ENCODE results near the gene FANCE.

The FANCE gene

DNA sequence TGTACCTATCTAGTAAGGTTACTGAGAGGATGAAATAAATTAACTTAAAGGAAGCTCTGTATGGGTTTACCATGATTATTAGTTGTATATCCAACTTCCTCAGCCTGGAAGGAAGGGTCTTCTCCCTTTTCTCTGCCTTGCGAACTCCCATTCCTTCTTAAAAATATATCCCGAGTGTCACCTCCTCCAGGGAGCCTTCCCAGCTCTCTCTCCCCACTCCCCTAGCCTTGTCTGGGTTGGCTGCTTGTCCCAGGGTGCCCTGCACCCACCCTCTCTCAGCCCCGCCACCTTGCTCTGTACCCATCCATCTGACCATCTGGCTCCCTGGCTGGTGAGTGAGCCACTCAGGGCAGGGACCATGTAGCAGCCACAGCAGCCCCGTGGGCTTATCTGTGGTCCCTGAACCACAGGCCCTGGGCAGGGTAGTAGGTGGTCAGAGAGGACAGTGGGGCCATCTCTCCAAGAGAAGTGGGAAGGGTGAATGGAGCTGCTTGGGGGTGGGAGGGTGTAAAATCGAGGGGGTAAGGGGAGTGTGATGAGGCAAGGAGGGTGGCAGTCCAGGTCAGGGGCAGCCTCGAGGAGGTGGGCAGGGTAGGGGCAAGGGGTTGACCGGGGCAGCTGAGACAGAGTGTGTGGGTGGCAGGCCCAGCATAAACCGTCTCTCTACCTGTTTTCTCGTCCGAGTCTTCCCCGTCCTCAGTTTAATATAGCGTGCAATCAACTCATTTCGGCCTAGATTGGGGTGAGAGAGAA lies 31.9 kb downstream of the FANCE start:
- no peak for DNase-seq (ENCODE audit: low read depth in 1 of 2, low spot score in 1 of 2)

DNA sequence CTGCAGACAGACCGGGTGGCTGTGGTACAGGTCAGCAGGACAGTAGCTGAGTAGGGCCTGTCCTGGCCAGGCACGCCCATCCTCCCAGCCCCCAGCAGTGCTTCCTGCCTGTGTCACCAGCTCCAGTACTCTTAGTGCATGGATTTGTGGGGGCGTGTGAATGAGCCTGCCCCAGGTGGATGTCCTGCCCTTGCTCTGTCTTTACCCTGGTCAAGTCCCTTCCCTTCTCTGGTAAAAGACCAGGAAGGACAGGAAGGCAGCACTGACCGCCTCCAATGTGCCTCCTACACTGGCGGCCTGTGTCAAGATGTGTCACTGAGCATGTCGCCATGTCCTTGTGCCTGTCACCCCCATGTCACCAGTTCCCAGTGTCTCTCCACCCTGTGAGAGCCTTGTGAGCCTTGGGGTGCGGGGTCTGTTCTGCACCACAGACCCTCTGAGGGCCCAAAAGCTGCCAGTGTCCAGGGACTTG lies 32.8 kb downstream of the FANCE start:
- no peak for DNase-seq (ENCODE audit: low read depth in 1 of 2, low spot score in 1 of 2)

DNA sequence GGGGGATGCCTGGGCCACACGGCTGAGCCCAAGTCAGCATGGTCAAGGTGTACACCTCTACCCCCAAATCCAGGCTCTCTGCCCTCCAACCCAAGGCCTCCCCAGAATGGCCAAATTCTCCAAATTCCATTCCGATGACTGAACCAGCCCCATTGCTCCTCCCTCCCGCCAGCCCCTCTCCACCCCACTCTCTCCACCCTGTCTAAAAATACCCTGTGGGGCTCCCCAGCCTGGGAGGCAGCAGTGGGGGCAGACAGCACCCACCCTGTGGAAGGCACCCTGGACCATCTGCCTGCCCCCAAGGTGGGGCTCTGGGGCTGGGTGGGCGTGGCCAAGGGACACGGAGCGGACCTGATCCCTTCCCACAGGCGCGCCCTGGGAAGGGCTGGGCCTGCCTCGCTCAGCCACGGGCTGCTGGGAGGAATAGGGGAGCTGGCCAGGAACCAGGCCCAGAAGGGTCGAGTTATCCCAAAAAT lies 33.3 kb downstream of the FANCE start:
- no peak for DNase-seq (ENCODE audit: low read depth in 1 of 2, low spot score in 1 of 2)

DNA sequence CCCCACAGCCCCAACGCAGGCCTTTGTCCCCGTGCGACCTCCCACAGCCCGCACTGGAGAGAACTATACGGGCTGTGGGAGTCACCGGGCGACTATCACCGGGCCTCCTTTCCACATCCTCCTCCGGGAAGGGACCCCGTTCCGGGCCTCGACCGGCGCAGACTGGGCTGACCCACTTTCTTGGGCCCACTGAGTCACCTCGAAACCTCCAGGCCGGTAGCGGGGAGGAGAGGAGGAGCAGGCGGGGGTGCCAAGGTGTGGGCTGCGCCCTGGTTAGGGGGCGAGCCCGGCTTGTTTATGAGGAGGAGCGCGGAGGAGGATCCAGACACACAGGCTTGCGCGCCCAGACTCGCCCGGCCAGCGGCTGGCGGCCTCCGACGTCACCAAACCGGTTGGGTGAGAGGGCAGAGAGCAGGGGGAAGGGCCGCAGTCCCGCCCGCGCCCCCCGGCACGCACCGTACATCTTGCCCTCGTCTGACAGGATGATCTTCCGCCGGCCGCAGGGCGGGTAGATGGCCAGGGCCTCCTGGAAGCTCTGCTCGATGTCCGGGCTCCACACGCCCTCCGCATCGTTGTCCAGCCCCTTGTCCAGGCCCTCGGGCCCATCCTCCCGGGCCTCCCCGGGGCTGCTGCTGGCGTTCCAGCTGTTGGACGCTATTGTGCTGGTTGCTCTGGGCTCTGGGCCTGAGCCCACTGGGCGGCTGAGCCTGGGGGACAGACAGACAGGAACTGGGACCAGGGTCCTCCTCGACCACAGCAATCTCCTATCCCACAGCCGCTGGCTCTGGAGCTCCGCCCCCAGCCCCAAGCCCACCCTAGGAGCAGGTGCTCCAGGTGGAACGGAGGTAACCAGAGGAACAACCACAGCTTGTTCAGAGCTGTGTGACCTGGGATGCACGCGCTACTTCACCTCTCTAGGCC lies 34.1 kb downstream of the FANCE start:
- DNase-seq (ENCODE audit: low read depth in 1 of 2, low spot score in 1 of 2), result no peak

DNA sequence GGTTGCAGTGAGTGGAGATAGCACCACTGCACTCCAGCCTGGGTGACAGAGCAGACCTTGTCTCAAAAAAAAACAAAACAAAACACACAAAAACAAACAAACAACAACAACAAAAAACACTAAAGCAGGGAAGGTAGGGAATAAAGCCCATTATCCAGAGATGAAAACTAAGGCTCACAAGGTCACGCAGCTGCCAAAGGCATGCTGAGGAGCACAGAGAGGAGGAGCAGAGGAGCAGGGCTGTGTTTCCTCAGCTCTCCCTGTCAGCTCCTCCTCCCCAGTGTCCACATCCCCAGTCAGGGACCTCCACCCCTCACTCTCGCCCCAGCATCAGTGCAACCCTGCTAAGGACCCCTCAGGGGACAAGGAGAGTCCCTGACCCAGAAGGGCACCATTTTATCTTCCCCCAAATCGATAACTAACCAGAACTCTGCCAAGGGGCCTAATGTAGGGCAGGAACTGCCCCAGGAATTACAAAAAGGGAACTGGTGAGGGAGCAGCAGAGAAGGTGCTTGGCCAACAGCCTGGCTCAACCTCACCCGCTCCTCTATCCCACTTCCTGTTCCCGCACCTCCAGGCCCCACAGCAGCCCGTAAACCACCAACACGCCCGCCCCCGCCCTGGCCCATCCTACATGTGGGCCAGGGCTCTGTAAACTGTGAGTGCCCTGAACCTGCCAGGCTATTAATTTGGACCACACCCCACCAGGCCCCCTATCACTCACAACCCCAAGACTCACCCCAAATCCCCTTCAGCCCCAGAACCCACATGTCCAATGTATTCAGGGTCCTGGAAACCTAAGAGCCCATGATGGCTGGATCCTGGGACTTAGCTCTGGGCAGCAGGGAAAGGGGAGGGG lies 35.7 kb downstream of the FANCE start:
- DNase-seq (ENCODE audit: low read depth in 1 of 2, low spot score in 1 of 2), result no peak

DNA sequence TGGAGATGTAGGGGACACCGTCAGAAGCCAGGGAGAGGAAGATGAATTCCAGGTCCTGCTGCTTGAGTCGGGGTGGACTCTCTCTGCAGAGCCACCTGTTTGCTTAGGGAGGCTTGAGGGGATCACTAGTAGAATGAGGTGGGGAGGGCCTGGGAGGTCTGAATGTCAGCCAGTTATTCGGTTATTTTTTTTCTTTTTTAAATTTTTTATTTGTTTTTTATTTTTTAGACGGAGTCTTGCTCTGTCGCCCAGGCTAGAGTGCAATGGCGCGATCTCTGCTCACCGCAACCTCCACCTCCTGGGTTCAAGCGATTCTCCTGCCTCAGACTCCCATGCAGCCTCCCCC lies 36.4 kb downstream of the FANCE start:
- no peak for DNase-seq (ENCODE audit: low read depth in 1 of 2, low spot score in 1 of 2)

DNA sequence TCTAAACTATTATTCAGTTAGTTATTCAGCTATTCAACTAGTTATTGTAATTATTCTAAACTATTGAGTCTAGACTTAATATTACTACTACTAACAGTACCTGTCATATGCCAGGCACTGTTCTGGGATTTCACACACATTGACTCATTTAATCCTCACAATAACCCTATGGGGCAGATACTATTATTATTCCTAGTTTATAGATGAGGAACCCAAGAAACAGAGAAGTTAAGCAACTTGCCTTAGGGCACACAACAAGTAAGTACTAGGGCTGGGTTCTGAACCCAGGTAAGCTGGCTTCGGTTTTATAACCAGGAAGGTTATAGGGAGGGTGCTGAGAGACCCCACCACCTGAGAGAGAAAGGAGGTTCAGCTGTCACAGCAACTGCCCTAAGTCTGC lies 36.9 kb downstream of the FANCE start:
- DNase-seq (ENCODE audit: low read depth in 1 of 2, low spot score in 1 of 2), result no peak

DNA sequence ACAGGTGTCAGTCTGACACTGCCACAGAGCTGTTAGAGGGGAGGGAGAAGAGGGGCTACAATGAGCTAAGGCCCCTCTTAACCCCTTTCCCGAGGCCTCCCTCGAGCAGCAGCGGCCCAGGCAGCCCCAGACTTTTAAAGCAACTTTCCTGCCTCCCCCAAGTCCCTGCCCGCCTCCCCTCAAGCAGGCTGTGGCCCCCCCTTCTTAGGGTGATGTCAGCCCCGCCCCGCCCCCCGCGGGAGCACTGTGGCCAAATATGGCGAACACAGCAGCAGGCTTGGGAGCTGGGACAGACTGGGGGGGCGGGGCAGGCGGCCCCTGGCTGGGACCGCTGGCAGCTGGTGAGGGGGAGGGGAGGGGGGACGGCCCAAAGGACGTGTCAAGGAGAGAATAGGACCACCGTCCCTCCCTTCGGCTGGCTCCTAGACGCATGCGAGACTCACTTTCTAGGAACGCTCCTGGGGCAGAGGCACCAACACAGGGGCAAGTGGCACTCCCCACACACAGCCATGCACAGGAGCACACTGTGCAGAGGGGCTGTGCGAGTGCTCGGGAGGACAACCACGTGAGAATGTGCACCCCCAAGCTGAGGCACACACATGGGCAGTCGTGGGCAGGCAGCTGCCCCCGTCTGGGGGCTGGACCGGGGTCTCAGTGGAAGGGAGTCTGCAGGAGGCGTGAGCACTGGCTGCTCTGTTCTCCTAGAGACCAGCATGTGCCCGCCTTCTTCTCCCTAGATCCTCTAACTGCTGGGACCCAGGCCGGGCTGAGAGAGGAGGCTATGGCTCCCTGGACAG lies 38.1 kb downstream of the FANCE start:
- no peak for DNase-seq (ENCODE audit: low read depth in 1 of 2, low spot score in 1 of 2)

DNA sequence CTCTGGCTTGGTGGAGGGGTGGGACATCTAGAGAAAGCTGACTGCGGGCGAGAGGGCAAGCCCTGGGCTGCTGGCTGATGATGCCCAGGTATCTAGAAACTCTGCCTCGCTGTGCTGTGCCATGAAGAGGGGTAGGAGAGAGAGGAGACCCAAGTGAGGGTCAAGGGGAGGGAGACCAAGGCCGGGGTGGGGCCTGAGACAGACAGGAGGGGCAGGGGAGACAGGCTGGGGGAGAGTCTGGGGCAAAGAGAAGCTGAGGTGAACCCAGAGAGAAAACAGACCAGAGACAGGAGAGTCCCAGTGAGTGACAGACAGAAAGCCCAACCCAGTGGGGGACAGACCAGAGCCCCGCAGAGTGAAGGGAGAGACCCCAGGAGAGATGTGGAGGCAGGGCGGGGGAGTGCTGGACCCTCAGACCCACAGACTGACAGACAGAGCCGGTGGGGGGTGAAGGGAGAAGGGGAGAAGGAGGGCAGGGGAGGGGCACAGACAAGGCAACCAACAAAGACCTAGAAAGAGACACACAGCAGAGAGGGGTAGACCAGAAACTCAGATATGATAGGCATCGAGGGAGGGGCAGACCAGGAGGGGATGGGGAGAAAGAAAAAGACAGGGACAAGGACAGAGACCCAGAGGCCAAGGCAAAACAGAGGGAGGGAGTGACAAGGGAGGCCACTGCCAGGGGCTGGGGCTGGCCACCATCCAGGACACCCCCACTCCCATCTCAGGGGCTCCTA lies 38.9 kb downstream of the FANCE start:
- no peak for DNase-seq (ENCODE audit: low read depth in 1 of 2, low spot score in 1 of 2)

DNA sequence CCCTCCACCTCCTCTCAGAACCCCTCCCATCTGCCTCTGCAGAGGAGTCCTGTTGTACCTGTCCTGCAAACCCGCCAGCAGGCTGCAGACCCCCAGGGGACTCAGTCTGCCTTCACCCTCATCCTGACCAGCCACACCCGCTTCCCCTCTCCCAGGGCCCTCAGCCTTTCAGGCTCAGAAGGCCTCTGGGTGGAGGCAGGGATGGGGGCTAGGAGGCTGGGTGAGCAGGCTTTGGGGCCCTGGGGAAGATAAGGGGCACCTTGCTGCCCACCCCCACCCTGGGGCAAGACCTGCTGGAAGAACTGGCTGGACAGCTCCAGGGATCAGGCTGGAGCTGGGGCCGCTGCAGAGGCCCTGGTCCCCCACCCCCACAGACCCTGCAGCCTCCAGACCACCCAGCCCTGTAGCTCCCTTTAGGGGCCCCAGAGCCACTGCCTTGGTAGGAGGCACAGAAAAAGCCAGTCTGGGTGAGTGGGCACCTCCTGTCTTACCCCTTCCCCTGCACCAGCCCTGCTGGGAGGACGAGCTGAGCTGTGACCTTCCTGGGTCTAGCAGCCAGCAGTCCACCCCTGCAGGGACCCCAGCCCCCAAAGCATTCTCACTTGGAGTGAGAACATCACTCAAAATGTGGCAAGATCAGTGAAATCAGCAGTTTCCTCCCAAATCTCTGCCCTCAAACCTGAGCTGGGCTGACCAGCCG lies 39.6 kb downstream of the FANCE start:
- no peak for DNase-seq (ENCODE audit: low read depth in 1 of 2, low spot score in 1 of 2)

DNA sequence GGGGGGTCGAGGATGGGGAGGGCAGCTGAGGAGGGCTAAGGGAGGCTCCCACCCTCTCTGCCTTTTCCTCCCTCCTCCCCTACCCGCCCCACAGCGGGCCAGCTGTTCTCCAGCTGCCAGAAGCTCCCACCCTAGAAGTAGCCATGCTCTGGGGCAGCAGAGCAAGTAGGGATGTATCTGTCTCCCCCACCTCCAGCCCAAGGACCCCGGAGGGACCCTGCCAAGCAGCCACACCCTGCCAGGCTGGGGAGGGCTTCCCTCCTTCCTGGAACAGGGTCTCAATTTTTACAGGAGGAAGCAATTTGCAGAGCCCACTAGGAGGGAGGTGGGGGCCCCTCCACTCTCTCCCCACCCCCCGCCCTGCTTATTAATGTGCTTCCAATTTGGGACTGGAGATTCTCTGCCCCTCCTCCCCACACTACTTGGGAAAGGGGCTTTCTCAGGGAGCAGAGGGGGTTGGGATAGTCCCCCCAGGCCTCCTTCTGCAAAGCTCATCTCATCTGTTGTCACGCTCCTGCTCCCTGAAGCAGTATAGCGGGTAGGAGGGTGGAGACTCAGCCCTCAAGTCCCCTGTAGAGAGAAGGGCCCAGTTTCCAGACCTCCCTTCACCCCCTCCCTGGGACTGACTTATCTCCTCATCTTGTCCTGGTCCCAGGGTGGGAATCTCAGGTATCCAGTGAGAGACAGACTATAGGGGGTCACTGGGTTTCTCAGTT lies 40.3 kb downstream of the FANCE start:
- no peak for DNase-seq (ENCODE audit: low read depth in 1 of 2, low spot score in 1 of 2)

DNA sequence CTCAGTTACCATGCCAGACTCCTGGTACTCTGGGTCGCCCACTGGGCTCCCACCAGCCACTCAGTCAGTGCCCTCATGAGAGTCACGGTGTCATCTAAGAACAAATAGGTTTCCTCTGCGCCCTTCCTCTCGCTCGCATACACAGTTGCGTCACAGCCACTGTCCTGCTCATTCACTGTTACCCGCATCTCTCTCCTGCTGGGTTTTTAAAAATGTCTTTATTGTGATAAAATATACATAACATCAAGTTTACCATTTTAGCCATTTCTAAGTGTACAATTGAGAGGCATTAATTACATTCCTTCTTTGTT lies 40.8 kb downstream of the FANCE start:
- no peak for DNase-seq (ENCODE audit: low read depth in 1 of 2, low spot score in 1 of 2)

DNA sequence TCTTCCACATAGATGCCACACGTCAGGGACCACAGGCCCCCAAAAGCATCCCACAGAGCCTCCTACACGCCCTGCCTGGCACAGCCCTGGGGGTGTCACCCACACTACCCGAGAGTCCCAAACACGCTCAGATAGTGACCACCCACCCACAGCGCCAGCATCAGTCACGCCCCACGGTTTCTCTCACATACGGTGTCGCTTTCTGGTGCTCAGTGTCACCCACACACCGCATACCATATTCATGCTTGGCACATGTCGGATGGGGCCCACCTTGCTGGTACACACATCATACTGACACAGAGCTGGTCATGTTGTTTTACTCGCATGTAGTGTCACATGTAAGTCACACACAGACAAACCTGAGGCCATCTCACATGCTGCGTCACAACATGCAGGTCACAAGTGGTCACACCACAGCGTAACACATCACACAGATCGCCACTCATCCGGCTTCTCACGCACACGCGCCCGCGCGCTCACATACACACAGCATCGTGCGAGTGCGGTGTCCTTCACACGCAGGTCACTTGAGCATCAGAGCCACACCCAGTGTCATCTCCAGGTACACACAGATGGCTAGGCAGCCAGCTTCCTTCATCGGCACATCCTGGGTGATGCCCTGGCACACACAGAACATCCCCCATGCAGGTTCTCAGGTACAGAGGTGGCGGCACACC lies 41.3 kb downstream of the FANCE start:
- no peak for DNase-seq (ENCODE audit: low read depth in 1 of 2, low spot score in 1 of 2)

DNA sequence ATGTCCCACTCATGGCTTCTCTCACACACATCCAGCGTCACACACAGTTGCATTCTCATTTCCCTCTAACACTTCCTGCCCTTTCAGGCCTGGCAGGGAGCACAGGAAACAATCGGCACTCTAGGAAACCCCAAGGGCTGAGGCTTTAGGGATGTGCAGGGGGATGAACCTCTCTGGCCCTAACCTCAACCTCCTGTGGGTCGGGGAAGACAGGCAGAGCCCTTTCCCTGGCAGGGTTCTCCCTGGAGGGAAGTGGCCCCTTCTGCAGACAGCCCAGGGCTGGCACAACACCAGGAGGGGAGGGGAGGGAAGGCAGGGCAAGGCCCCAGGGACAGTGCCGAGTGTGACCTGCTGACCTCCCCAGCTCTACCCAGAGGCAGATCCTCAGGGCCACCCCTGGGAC lies 42.0 kb downstream of the FANCE start:
- no peak for DNase-seq (ENCODE audit: low read depth in 1 of 2, low spot score in 1 of 2)

DNA sequence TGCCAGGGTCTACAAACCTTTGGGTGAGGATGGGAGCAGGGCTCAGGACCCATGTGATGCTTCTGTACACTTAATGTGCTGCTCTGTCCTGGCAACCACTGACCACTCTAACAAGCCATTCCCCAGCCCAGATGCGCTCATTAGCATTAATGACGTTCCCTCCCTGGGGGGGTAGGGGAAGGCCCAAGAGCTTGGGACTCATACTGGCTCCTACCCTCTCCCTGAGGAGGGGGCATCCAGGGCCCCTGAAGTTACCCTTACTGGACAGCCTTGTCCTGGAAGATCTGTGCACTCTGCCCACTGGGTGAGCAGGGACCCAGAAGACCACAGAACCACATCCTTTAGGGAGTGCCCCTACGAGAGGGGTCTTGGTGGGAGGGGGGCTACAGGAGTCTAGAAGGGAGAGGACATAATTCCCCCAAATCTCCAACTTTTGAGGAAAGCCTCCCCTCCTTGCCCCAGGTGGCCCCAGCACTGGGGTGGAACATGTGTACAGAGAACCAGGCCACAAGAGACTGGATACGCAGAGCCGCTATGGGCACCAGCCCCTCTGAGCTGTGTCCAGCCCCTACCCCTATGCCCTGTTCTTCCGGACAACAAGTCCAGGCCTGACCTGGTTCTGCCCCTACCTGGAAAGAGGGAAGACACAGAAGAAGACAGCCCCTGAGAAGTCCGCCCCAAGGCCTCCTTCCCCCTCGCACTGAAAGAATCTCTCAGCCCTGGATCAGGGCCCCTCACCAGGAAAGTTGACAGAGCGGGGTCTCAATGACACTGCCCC lies 43.3 kb downstream of the FANCE start:
- DNase-seq (ENCODE audit: low read depth in 1 of 2, low spot score in 1 of 2), result no peak

DNA sequence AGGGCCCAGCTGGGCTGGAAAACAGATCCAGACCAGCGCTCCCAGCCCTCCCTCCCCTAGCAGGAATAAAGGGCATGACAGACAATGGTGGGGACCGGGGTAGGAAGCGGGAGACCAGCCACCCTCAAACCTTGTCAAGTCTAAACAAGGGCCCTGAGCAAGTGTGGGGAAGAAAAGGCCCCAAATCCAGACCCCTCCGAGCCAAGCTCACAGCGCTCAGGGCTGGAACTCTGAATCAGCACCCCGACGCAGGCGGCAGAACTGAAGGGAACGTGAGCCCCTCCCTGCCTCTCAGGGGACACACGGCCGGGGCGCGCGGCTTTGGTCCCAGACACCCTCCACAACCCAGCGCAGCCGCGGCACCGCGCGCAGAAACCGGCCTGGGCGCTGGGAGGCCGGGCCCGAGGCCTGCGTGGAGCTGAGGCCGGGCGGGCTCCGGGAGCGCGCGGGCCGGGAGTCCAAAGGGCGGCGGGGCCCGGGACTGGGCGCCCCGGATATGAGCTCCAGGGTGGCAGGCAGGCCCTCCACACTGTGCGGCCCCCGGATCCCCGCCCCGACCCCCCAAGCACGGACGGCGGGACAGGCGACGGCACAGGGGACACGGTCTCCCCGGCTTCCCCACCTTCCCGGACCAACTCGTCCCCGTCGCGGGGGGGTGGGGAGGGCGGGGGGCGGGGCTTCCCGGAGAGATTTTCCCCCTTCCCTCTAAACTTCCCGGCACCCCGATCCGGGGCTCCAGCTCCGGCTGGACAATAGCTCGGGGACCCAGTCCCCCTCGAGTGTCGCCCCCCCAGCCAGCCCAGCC lies 44.1 kb downstream of the FANCE start:
- no peak for DNase-seq (ENCODE audit: low read depth in 1 of 2, low spot score in 1 of 2)

Data from stimulated activated CD4-positive, alpha-beta T cell treated with anti-CD3 and anti-CD28 coated beads, Interleukin-15, amount 100 ng/mL, for 1 hour (primary cell).